Stimulated activated CD8-positive, alpha-beta memory T cell treated with anti-CD3 and anti-CD28 coated beads, Interleukin-15, amount 100 ng/mL, for 4 hours (primary cell): Measurements from ENCODE around the gene EEF1AKMT2.
"Not testable (repeated sequence)": the region's sequence is repeated elsewhere in the genome, so short reads cannot be mapped to it uniquely, and the experiment has no call there.

ENCODE experiments used
- DNase-seq, 2 donors: peaks; one replicate each; pipeline ENCODE4 v3.0.0-alpha.2; 2020; ENCODE audit warnings: low read depth in 2 of 2

The EEF1AKMT2 gene

DNA sequence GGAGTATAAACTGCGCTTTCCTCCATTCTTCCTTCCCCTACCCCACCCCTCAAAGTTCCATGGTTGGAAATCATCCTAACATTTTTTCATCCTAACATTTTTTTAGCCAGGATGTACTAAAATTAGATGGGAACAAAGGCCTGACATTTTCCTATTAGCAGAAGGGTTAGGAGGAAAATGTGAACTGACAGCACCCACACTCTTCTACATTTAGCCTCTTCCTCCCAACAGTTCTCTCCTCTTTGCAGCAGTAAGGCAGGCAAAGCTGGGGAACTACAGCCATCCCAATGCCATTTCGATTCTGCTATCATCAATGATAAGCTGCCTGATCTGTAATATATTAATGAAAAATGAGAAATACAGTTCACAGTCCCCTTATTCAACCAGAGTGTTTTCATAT, 36.1 kb downstream of the EEF1AKMT2 start:
- no peak for DNase-seq

DNA sequence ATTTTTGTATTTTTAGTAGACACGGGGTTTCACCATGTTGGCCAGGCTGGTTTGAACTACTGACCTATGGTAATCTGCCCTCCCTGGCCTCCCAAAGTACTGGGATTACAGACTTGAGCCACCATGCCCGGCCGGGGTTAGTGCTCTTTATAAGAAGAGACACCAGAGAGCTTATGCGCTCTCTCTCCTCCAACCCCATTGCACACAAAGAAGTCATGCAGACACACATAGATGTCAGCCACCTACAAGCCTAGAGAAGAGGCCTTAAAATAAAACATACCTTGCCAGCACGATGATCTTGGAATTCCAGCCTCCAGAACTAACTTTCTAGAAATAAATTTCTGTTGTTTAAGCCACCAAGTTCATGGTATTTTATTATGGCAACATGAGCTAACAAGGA, 37.5 kb downstream of the EEF1AKMT2 start:
- no peak for DNase-seq

DNA sequence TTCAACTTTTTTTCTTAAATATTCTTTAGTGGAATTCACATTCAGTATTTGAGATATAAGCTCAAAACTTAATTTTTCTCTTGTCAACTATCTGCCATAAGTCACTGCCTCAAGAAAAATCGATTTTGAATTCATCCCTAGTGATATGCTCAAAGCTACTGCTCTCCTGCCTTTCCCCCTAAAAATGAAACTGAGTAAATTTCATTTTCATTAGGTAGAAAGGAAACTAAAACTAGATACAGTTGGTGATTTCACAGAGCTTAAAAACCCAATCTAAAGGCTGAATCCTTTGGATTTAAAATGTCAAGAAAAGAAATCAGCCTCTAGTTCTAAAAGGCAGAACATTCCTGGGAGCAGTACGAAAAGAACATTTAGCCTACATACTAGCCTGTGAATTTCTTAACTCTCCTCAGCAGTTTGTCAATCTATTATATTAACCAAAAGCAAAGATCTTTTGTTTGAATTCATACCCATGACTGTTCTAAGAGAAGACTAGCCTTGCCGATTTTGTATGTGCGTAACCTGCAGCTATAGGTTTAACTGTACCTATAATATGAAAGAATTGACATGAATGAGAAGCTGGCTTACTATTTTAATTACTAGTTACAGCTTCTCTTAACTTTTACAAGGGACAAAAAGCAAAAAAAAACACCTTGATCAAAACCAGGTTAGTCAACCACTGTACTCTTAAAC, 42.6 kb downstream of the EEF1AKMT2 start:
- DNase-seq = no peak

DNA sequence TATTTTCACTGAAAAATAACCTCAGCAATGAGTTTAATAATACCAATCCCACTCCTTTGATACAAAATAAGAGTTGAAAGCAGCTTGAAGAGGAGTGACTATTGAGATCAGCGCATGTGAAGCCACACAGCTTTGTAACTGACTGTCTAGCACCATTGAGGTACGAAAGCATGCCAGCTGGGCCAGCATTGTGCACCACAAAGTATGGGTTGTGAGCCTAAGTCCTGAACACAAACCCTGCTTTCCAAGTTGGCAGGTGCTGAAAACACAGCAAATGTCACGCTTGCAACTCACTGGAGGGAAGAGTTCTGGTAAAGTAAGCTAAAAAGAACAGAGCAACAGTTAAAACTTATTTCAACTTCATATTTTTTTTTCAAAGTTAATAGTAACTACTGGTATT, 43.5 kb downstream of the EEF1AKMT2 start:
- DNase-seq = no peak

DNA sequence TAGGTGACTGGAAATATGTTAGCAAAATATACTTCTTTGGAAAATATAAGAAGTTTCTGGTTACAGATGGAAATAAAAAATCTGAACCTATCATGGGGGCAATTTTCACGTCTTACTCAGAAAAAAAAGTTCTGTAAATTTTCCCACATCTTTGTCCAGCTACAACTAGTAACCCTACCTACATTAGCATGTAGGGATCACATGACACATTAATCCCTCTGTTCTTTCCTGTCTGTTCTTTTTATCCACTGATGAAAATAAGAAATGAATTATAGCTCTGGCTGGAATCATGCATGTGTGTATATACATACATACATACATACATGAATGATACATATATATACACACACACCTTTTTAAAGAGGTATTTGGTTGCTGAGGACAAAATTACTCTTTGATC, 43.9 kb downstream of the EEF1AKMT2 start:
- no peak for DNase-seq

DNA sequence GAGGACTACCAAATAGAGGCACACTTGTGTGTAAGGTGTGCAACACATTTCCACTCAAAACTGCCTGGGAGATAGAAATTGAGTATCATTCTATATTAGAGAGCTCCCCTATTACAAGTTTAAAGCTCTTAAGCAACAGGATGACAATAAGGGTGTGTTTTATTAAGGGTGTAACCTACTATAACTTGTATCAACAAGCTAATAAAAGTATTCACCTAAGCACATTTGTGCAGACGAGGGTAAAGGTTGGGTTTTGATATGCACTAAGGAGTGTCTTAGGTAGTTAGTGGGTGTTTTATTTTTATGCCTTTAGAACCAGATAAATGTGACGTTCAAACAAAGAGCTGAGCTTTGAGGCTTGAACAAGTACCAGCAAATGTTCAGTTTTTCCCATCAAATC, 44.7 kb downstream of the EEF1AKMT2 start:
- DNase-seq = no peak

DNA sequence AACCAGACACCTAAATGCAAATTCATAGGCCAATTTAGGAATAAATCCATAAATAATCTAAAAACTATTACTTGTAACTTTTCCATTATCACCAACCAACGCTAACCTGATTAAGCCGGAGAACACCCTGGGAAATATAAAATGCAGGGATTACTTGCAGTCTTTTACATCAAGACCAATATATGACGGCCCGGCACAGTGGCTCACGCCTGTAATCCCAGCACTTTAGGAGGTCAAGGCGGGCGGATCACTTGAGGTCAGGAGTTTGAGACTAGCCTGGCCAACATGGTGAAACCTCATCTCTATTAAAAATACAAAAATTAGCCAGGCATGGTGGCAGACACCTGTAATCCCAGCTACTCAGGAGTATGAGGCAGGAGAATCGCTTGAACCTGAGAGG, 45.2 kb downstream of the EEF1AKMT2 start:
- not testable (repeated sequence) for DNase-seq

DNA sequence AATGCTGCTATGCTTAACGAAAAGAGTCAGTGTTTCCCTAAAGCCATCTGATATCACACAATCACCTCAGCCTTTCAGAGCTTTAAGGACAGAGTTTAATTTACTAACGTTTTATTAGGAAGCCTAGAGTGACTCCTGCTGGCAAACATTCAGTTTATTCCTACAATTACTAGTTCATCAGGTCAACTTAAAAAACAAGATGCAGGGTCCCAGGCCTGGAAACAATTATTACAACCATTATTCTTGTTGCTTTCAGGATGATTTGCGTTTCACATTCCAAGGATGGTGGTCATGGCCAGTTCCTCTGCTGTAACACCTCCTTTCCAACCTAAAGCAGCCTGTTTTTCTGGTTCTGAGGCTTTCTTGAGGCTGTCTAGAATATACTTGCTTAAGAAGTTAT, 46.0 kb downstream of the EEF1AKMT2 start:
- DNase-seq = no peak

DNA sequence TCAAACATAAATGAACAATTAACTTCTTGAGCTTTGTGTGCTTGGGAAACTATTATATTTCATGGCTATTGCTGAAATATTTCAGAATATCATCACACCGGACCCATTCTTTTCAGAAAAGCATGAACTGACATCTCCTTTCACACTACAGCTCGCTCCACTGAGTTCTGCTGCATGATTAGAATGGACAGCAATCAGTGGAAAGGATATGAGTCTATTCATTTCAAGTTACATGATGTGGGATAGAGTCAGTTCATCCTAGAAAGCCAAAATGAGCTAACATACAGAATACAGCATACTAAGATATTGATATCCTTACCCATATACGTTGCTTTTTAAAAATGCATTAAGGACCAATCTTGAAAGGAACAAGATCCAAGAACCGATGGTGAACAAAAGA, 46.4 kb downstream of the EEF1AKMT2 start:
- DNase-seq = no peak

DNA sequence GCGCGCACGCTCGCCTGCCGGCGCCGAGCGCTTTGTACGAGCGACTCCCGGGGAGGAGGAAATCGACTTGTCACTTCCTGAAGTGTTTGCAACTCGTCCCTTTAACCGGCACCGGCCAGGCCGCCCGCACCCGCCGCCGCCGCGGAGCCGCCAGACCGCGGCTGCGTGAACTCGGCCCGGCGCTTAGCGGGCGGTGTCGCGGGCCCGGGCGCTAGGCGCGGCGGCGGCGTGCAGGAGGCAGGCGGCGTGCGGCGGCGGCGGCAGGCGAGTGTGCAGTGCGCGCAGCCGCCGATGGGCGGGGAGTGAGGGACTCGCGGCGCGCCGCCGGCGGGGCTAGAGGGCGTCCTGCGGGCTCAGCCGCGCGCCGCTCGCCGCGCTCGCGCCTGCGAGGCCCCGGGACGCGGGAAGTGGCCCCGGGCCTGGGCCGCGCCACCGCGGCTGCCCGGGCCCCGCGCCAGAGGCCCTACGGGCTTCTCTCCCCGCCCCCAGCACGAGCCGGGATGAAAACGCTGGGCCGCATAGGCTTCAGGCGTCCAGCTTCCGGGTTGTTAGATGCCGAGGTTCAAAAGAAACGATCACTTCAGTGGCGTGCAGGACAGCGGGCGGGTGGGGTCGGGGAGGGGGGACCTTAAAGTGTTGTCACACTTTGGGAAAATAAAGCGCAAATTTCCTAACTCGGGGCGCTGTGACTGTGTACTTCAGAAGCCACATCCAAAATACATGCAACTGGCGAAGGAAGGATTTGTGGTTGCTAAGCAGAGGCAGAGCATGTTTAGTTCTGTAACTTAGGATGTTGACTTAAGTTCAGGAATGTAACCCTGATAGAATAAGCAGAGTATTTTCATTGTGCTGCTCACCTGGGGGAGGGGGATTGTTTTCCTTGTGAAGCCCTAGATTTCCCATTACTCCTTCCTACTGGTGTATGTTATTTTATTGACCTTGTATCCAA, 47.3 kb downstream of the EEF1AKMT2 start, which contains the start of gene FAM53B:
Gene FAM53B, minus strand, starts transcription at position 277 of the 949 bp plus-strand sequence. CDS start 37,665 bp downstream, outside the sequence.
- DNase-seq = peak; percentile 39 to 69

DNA sequence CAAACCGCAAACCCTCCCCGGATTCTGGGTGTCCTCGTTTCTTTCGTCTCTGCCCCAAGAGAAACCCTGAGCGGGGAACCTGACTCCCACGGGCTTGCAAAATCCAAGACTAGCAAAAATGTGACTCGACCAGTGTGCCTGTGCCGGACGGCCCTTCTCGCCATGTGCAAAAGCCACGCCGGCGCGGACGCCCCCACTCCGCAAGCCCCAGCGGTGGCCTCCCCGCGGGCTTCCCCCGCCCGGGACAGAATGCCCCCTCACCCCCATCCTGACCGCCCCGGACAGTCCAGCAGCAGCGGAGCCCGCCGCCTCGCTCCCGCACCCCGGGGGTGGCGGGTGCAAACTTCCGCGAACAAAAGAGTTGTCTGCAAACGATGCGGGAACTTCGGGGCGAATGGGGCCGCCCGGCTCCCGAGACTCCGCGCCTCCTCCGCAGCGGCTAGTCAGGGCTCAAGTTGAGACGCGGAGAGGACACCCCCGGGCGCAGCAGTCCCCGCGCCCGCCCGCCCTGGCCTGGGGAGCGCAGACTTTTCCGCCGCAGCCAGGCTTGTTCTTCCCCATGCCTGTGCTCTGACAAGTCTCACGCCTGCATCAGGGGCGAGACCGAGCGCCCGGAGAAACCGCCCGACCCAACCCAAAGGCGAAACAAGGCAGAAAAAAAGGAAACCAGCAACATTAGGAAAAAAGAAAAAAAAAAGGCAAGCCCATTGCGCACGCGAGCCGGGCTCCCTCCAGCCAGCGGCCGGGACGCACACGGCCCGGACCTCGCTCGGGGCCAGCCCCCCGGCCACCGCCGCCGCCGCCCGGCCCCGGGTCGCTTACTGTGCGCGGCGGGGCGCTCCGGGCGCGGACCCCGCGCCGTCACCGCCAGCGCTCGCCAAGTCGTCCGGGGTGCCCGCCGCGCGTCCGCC, 48.2 kb downstream of the EEF1AKMT2 start:
- no peak for DNase-seq

DNA sequence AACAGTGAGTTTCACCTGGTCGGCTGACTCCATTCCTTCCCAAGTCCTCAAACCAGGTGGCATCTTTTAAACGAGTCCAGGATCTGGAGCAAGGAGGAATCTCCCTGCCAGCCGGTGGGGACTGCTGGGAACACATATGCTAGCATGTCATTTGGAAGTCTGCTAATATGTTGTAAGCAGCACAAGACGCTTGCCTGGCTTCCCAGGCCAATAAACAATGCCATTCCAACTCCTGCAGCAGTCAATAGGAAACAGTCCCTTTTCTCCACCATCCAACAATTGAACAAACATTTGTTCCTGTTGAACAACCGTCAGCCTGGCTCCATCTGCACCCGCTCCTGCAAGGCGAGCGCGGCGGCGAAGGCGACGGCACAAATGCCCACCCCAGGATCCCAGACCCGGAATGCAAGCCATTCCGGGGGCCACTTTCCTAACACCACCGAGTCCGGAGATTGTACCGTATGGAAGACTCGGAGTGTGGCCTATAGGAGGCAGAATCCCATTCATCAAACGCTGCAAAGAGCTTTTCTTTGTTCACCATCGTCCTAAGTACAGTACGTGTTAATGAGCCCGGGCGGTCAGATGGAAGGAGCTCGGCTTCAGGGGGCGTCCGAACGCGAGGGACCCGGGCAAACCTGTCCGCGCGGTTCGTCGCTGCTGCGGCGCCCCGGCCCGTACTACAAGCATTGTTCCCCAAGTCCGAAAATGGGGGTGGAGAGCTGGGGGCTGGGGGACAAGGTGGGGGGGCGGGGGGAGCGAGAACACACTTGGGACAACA, 49.1 kb downstream of the EEF1AKMT2 start:
- DNase-seq = no peak

DNA sequence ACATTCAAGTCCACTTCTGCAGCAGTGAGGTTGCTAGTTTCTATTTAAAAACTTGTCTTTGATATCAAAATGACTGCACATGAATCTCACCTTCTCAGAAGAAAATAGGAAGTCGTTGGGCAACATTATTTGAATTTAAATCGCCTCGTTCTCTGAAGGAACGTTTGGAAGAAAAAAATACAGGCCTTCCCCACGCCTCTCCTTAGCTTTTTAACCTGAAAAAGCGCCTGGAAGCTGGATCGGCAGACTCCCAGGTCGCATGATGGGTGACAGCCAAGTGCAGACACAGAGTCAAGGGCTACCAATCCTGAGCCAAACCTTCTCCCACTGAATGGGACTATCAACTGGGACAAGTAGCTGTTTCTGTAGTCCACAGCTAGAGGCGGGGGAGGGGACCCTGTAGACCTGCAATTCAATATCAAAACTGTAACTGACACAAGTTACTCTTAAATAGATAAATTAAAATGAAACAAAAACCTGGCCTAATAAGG, 49.7 kb downstream of the EEF1AKMT2 start:
- DNase-seq = no peak

DNA sequence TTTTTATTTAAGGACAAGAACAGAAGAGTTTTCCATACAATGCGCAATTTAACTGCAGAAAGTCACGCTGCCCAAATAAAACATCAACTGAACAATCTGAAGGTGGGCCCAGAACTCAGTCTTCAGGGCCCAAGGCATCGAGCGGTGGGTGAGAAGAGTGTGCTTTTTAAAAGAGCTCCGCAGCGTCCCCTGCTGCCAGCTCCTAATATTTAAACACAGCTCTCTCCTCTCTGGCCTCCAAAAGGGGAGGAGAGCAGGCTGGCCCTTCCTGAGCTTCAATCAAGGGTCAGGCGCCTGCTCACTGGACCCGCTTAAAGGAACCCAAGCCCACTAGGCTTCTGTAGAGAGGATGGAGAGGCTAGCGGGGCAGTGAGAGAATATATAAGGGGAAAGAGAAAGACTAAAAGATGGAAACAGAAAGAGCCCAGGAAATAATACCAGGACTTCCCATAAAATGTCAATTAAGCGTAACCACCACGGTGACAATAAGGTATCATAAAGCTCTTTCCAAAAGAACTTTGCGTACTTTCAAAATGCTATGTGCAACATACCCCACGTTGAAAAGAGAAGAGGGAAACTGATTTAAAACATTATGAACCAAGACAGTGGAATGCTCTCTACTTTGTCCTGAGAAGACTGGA, 50.3 kb downstream of the EEF1AKMT2 start:
- peak in 1 of 2 donors; percentile 49 for DNase-seq

DNA sequence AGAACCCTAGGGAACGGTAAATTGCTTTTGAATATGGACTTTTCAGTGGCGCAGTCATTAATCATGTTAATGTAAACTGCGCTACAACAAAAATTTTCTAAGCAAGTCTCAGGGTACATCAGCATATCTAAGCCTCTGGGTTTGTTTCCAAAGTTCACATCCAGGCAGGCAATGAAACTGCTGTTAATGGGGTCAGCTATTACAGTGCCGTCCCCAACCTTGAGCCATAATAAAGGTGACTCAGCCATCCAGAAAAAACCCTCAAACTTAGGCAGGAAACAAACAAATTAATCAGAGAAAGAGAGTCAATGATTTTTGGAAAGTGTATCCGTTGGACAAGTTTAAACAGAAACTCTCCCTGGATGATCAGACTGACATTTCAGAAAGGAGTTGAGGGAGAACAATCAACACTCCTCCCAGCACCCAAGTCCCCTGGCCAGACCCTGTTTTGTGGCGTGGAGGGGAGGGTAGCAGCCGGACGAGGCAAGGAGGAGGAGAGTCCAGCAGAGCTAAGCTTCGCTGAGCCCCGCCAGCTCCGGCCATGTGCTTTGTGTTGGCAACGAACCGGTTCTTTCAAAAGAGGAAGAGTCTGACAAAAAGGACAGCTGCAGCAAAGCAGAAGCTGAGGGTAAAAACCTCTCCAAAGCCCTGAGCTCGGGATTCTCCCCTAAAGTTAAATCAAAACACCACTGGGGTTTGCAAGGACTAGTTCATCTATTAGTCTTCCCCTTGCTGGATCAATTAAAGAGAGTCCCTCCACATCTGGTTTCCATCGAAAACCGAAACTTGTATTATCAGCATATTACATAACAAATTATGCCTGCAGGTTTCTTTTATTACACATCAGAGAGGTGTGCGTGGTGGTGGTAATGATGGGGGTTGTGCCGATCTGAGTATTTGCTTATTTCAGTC, 51.1 kb downstream of the EEF1AKMT2 start:
- DNase-seq = no peak

DNA sequence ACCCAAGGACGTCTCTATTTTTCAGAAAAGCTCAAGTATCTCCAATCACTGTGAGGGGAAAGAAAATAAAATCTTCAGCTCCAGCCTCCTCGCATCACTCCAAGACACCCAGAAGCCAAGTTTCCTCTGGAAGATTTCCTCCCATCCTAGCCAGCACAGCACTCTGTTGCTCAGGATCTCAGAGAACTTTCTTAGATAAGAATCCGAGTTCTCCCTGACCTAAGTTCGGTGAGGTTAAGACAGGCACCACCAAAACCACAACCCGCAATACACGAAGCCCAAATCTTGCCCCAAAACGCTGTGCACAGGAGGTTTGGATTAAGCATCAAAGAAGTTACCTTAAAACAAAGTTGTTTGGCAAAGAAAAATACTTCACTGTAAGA, 51.7 kb downstream of the EEF1AKMT2 start:
- no peak for DNase-seq

DNA sequence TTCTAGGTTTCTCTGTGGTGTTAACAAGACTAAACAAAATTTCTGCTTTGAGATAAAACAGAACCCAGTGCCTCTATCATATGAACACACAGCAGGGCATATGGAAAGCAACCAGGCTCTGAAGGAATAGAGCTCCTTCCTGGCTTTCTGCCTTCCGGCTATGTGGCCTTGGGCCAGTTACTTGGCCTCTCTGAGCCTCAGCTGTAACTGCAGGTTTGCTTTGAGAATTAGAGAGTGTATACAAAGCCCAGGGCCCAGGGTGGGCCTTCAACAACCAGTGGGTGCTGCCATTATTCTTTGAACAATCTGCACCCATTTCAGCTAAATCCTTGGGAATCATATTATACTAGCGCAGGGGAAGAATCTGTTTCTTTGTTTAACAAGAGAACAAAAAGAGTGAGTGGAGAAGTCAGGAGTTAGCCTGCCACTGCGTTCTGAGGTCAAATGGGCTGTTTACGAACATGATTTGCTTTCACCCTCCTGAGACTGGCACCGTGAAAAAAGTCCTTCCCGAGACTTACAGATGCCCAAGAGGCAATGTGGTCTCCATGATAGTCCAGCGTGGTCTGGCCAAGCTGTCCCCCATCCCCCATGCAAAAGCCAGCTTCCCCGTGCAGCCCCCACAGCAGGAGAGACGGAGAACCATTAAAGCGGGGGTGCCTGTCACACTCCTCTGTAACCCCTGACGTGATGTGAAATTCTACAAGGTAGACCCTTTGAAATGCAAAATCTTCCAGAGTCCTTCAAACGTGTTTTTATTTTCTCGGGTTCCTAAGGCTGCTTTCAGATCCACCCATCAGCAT, 52.4 kb downstream of the EEF1AKMT2 start:
- DNase-seq = no peak

DNA sequence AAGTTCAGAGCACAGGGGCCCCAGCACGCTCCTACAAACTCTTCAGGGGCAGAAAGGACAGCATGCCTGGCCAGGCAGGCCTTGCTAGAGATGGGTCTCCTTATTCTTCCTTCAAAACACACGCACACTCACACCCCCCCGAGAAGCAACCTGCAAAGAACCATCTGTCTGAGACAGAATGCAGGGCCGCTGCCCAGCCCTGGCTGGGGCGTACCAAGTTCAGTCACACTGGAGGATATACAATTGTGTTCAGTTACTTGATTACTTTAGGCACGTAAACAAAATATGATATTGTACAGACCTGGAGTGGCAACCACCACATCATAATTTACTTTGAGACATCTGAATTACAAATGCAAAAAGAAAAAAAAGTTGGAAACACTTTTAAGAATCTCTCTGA, 53.2 kb downstream of the EEF1AKMT2 start:
- no peak for DNase-seq

DNA sequence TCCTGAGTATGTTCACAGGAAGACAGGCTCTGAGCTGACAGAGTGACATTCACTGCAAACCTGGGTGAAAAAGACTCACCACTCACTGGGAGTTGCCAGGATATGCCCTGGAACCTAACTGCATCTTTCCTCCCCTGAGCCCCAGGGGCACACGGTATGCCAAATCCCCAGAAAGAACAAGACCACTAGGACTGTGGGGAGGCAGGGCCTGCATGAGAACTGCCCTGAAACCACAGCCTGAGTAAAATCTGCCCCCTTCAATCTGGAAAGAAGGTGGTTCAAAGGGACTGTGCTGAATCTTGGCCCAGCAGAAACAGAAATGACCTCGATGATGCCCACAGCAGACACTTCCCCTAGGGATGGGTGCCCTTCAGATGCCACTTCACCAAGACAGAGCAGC, 54.0 kb downstream of the EEF1AKMT2 start:
- DNase-seq = no peak
